SK-N-SH treated with all-trans-retinoic acid at 6 μM for 48 hours (cell line): ENCODE measurements around the gene PDE4B.

Source experiments
- ATAC-seq: fragments of 200-7000 bp; cut with Tn5 transposase; 3 replicates; pipeline ENCODE4 v1.9.1; 2020; ENCODE audit warnings: mild to moderate bottlenecking, moderate library complexity
- ARNTL ChIP-seq: fragments of 450-650 bp; formaldehyde crosslinking; IDR thresholded peaks from 2 replicates; pipeline ENCODE4 v1.5.0; 2020; ENCODE audit warnings: low read depth, mild to moderate bottlenecking, moderate library complexity, borderline replicate concordance
- BACH2 ChIP-seq: fragments of 250-450 bp; sonication (Bioruptor Pico); IDR thresholded peaks from 2 replicates; pipeline ENCODE4 v1.9.0; 2021; ENCODE audit warnings: mild to moderate bottlenecking, borderline replicate concordance
- CREB5 ChIP-seq: fragments of 250-450 bp; sonication (Bioruptor Pico); IDR thresholded peaks from 2 replicates; pipeline ENCODE4 v1.5.1; 2020; ENCODE audit warnings: low read depth, mild to moderate bottlenecking, moderate library complexity
- CSDC2 ChIP-seq: fragments of 250-450 bp; sonication (Bioruptor Pico); IDR thresholded peaks from 2 replicates; pipeline ENCODE4 v1.5.0; 2020; ENCODE audit warnings: mild to moderate bottlenecking, moderate library complexity
- CSRNP3 ChIP-seq: fragments of 250-450 bp; sonication (Bioruptor Pico); IDR thresholded peaks from 2 replicates; pipeline ENCODE4 v1.5.1; 2021; ENCODE audit warnings: mild to moderate bottlenecking, moderate library complexity
- ESRRG ChIP-seq: fragments of 250-450 bp; sonication (Bioruptor Pico); IDR thresholded peaks from 2 replicates; pipeline ENCODE4 v1.6.1; 2021; ENCODE audit warnings: mild to moderate bottlenecking
- GLIS3 ChIP-seq: fragments of 250-450 bp; sonication (Bioruptor Pico); IDR thresholded peaks from 2 replicates; pipeline ENCODE4 v1.5.0; 2020; ENCODE audit warnings: mild to moderate bottlenecking, moderate library complexity
- ISL1 ChIP-seq: fragments of 250-450 bp; sonication (Bioruptor Pico); IDR thresholded peaks from 2 replicates; pipeline ENCODE4 v2.1.2; 2022; ENCODE audit warnings: mild to moderate bottlenecking, moderate library complexity
- PPARA ChIP-seq: fragments of 250-450 bp; sonication (Bioruptor Pico); IDR thresholded peaks from 2 replicates; pipeline ENCODE4 v1.5.0; 2020; ENCODE audit warnings: mild to moderate bottlenecking, borderline replicate concordance
- RARB ChIP-seq: fragments of 250-450 bp; sonication (Bioruptor Pico); IDR thresholded peaks from 2 replicates; pipeline ENCODE4 v1.8.0; 2021; ENCODE audit warnings: mild to moderate bottlenecking, moderate library complexity
- SNAI2 ChIP-seq: fragments of 250-450 bp; sonication (Bioruptor Pico); IDR thresholded peaks from 2 replicates; pipeline ENCODE4 v1.5.0; 2020; ENCODE audit warnings: mild to moderate bottlenecking, moderate library complexity
- TCF4 ChIP-seq: fragments of 250-450 bp; sonication (Bioruptor Pico); IDR thresholded peaks from 2 replicates; pipeline ENCODE4 v1.8.0; 2021; ENCODE audit warnings: mild to moderate bottlenecking, moderate library complexity, borderline replicate concordance
- TOX ChIP-seq: fragments of 250-450 bp; sonication (Bioruptor Pico); IDR thresholded peaks from 2 replicates; pipeline ENCODE4 v1.8.0; 2021; ENCODE audit warnings: mild to moderate bottlenecking, moderate library complexity, borderline replicate concordance
- TSHZ2 ChIP-seq: fragments of 250-450 bp; sonication (Bioruptor Pico); IDR thresholded peaks from 2 replicates; pipeline ENCODE4 v1.5.0; 2020; ENCODE audit warnings: mild to moderate bottlenecking, moderate library complexity
- ZC3H10 ChIP-seq: fragments of 250-450 bp; sonication (Bioruptor Pico); IDR thresholded peaks from 2 replicates; pipeline ENCODE4 v1.5.1; 2021; ENCODE audit warnings: mild to moderate bottlenecking, moderate library complexity
- ZFP3 ChIP-seq: fragments of 250-450 bp; sonication (Bioruptor Pico); IDR thresholded peaks from 2 replicates; pipeline ENCODE4 v1.5.0; 2020; ENCODE audit warnings: mild to moderate bottlenecking, moderate library complexity
- ZFP30 ChIP-seq: fragments of 450-650 bp; formaldehyde crosslinking; IDR thresholded peaks from 2 replicates; pipeline ENCODE4 v1.5.0; 2022; ENCODE audit warnings: mild to moderate bottlenecking, moderate library complexity
- ZNF565 ChIP-seq: fragments of 450-650 bp; formaldehyde crosslinking; conservative IDR thresholded peaks from 2 replicates; pipeline ENCODE4 v1.5.0; 2020; ENCODE audit warnings: low read depth, mild to moderate bottlenecking, moderate library complexity
- ZNF70 ChIP-seq: fragments of 450-650 bp; formaldehyde crosslinking; IDR thresholded peaks from 2 replicates; pipeline ENCODE4 v1.5.0; 2020; ENCODE audit warnings: mild to moderate bottlenecking, moderate library complexity
- ZNF8 ChIP-seq: fragments of 450-650 bp; formaldehyde crosslinking; IDR thresholded peaks from 2 replicates; pipeline ENCODE4 v1.5.0; 2020; ENCODE audit warnings: mild to moderate bottlenecking, moderate library complexity
- TF ChIP-seq, protein P1 (sequence below): fragments of 250-450 bp; sonication (Bioruptor Pico); IDR thresholded peaks from 2 replicates; pipeline ENCODE4 v1.8.0; 2021; ENCODE audit warnings: low read depth, mild to moderate bottlenecking, moderate library complexity, borderline replicate concordance
- TF ChIP-seq, protein P2 (sequence below): fragments of 250-450 bp; sonication (Bioruptor Pico); IDR thresholded peaks from 2 replicates; pipeline ENCODE4 v1.8.0; 2020; ENCODE audit warnings: mild to moderate bottlenecking, moderate library complexity, borderline replicate concordance

PDE4B gene

GRCh38 chr1:65918564-65918963, 125.9 kb downstream of the PDE4B start:
- ATAC-seq = no peak
- TF ChIP-seq TCF4 (CRISPR knock-in tag) = no peak
- TF ChIP-seq ISL1 = no peak
- TF ChIP-seq SNAI2 (CRISPR knock-in tag) = no peak
- TF ChIP-seq, protein P1, sequence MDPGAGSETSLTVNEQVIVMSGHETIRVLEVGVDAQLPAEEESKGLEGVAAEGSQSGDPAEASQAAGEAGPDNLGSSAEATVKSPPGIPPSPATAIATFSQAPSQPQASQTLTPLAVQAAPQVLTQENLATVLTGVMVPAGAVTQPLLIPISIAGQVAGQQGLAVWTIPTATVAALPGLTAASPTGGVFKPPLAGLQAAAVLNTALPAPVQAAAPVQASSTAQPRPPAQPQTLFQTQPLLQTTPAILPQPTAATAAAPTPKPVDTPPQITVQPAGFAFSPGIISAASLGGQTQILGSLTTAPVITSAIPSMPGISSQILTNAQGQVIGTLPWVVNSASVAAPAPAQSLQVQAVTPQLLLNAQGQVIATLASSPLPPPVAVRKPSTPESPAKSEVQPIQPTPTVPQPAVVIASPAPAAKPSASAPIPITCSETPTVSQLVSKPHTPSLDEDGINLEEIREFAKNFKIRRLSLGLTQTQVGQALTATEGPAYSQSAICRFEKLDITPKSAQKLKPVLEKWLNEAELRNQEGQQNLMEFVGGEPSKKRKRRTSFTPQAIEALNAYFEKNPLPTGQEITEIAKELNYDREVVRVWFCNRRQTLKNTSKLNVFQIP (CRISPR knock-in tag) = no peak
- no peak for TF ChIP-seq TOX (CRISPR knock-in tag)
- no peak for TF ChIP-seq ZFP30 (CRISPR knock-in tag)
- no peak for TF ChIP-seq CSDC2 (CRISPR knock-in tag)
- no peak for TF ChIP-seq CREB5 (CRISPR knock-in tag)
- no peak for TF ChIP-seq ZC3H10 (CRISPR knock-in tag)
- no peak for TF ChIP-seq ESRRG
- TF ChIP-seq ZNF565 = no peak
- TF ChIP-seq PPARA (CRISPR knock-in tag) = no peak

DNA sequence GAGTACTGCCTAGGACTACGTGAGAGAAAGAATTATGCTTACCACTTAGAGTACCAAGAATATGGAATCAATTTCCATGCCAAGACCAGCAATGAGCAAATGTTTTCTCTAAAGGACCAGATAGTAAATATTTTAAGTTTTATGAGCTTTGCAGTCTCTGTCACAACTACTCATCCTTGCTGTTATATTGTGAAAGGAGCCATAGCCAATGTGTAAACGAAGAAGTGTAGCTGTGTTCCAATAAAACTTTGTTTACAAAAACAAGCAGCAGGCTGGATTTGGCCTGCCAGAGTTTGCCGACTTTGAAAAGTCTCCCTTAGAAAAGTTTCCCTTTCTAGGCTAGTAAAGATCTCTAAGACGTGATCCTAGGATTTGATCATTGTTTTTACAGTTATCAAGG, 128.8 kb downstream of the PDE4B start:
- TF ChIP-seq GLIS3 (CRISPR knock-in tag) (no peak), ZFP30 (CRISPR knock-in tag) (no peak), ZNF8 (CRISPR knock-in tag) (no peak), TCF4 (CRISPR knock-in tag) (no peak), RARB (no peak)
- ATAC-seq = no peak

- ATAC-seq = no peak
- TF ChIP-seq ZFP3 (CRISPR knock-in tag) (no peak), ISL1 (no peak)
- TF ChIP-seq, all 23 proteins: peak for 0
These were observed 131.8 kb downstream of the PDE4B start for GRCh38 chr1:65924471-65924870.

DNA sequence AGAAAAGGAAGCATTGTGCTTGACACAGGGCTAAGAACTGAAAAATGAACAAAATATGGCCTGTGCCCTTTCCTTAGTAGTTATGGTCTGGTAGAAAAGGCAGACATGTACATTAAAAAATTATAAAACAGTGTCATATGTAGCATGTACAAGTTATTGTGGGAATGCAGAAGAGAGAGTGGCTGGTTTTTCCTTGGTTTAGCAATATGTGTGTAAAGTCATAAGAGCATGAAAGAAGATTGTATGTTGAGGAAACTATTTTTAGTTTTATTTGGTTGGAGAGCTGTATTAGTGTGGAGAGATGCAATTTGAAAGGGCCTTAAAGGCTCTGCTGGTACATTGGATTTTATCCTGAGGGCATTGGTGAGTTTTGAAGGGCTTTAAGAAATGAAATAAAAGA, 145.8 kb downstream of the PDE4B start:
- no peak for TF ChIP-seq TOX (CRISPR knock-in tag)
- TF ChIP-seq, protein P1 (CRISPR knock-in tag) = no peak
- TF ChIP-seq ZNF8 (CRISPR knock-in tag) = no peak
- no peak for TF ChIP-seq ISL1
- TF ChIP-seq ARNTL (CRISPR knock-in tag) = no peak
- TF ChIP-seq ZC3H10 (CRISPR knock-in tag) = no peak
- TF ChIP-seq, protein P2, sequence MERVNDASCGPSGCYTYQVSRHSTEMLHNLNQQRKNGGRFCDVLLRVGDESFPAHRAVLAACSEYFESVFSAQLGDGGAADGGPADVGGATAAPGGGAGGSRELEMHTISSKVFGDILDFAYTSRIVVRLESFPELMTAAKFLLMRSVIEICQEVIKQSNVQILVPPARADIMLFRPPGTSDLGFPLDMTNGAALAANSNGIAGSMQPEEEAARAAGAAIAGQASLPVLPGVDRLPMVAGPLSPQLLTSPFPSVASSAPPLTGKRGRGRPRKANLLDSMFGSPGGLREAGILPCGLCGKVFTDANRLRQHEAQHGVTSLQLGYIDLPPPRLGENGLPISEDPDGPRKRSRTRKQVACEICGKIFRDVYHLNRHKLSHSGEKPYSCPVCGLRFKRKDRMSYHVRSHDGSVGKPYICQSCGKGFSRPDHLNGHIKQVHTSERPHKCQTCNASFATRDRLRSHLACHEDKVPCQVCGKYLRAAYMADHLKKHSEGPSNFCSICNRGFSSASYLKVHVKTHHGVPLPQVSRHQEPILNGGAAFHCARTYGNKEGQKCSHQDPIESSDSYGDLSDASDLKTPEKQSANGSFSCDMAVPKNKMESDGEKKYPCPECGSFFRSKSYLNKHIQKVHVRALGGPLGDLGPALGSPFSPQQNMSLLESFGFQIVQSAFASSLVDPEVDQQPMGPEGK (CRISPR knock-in tag) = no peak
- TF ChIP-seq ZNF565 = no peak
- TF ChIP-seq CSRNP3 (CRISPR knock-in tag) = no peak
- TF ChIP-seq GLIS3 (CRISPR knock-in tag) = no peak
- no peak for TF ChIP-seq TSHZ2 (CRISPR knock-in tag)
- no peak for TF ChIP-seq TCF4 (CRISPR knock-in tag)
- no peak for TF ChIP-seq CREB5 (CRISPR knock-in tag)
- TF ChIP-seq BACH2 (CRISPR knock-in tag) = no peak
- TF ChIP-seq ZNF70 (CRISPR knock-in tag) = no peak
- TF ChIP-seq RARB = no peak
- TF ChIP-seq ZFP30 (CRISPR knock-in tag) = no peak
- TF ChIP-seq SNAI2 (CRISPR knock-in tag) = no peak
- no peak for ATAC-seq
